Mucosa of descending colon (tissue), 3 donors: ENCODE data around the gene HAUS6. TPM values are rescaled to one million over a fixed set of nuclear protein-coding genes. Genes with fewer than 3 reads are reported as not detected.
"Not testable (repeated sequence)": the region's sequence is repeated elsewhere in the genome, so short reads cannot be mapped to it uniquely, and the experiment has no call there.

Source experiments
- ATAC-seq: fragments of 200-7000 bp; cut with Tn5 transposase; one replicate; pipeline ENCODE4 v1.9.1; 2020; ENCODE audit warnings: mild to moderate bottlenecking, moderate library complexity
- DNase-seq, 3 donors: peaks; one replicate each; pipeline ENCODE4 v3.0.0-alpha.2; 2020
- H3K36me3 ChIP-seq: fragments of 200-600 bp; one replicate; pipeline ENCODE4 v1.8.0; 2021; ENCODE audit warnings: low read depth, mild to moderate bottlenecking
- H3K4me1 ChIP-seq: fragments of 200-600 bp; one replicate; pipeline ENCODE4 v1.8.0; 2021; ENCODE audit warnings: low read depth, mild to moderate bottlenecking
- H3K4me3 ChIP-seq: fragments of 200-600 bp; one replicate; pipeline ENCODE4 v1.8.0; 2021; ENCODE audit warnings: mild to moderate bottlenecking
- H3K9me3 ChIP-seq: fragments of 200-600 bp; one replicate; pipeline ENCODE4 v1.8.0; 2021; ENCODE audit warnings: mild to moderate bottlenecking
- CTCF ChIP-seq: fragments of 200-600 bp; IDR thresholded peaks from one replicate; pipeline ENCODE4 v1.8.0; 2022; ENCODE audit warnings: antibody characterized with exemption, mild to moderate bottlenecking
- intact Hi-C, 2 donors: fragments of 100-400 bp; cut with DNase I in 1 of 2; cut with micrococcal nuclease in 1 of 2; formaldehyde crosslinking; loops; one replicate each; pipeline versions ENCODE4 v1.11.0 to v1.11.1; 2022; cut with DNase I, micrococcal nuclease
- total RNA-seq, 3 donors: library from RNA; stranded (reverse); fragmentation: NEBNext Ultra II Directional in 2 of 3; extraction: Animal tissue kit (Norgen Biotek cat#: 25700) in 2 of 3; gene quantifications; one replicate each; pipeline versions ENCODE4 v1.2.1 to v1.2.4, GENCODE V29; 2021 to 2023
- donor health status: DM: no; HTN: no; CAD: no; lungs with moderate emphysema.
- donor health status: DM: no; HTN: no; CAD: no.
- donor health status: DM: no; HTN: yes; CAD: no.

HAUS6 gene
- total RNA-seq, 3 donors from 2014 or later = 4.8 to 9.6 (median 8.8) TPM

GRCh38 chr9:19027825-19028224 lies 74.9 kb downstream of the HAUS6 start:
- no peaks in the 10 kb centered on the region for H3K9me3 ChIP-seq
- no peaks in the 10 kb centered on the region for H3K4me1 ChIP-seq
- no peak for DNase-seq
- ATAC-seq = no peak
- intact Hi-C loops = loop anchor here in 1 of 2 donors (10.0 kb wide), 1 partner anchor 1213 kb away; no protein-coding TSS in a partner anchor
- no peak overlapping the region for H3K4me3 ChIP-seq
- no peaks in the 10 kb centered on the region for H3K36me3 ChIP-seq
- TF ChIP-seq CTCF = no peak

- intact Hi-C loops = loop anchor here in 1 of 2 donors (10.0 kb wide), 1 partner anchor 1212 kb away; no protein-coding TSS in a partner anchor
- no peak for ATAC-seq
- TF ChIP-seq CTCF = no peak
These were observed 76.3 kb downstream of the HAUS6 start for GRCh38 chr9:19026375-19026774.

GRCh38 chr9:19023078-19023477 lies 79.6 kb downstream of the HAUS6 start:
- intact Hi-C loops = loop anchor here in 1 of 2 donors (10.0 kb wide), 1 partner anchor 1208 kb away; no protein-coding TSS in a partner anchor

More at GRCh38 chr9:19026375-19026774, 76.3 kb downstream of the HAUS6 start:
- no peak overlapping the region for H3K4me3 ChIP-seq
- H3K9me3 ChIP-seq = no peaks in the 10 kb centered on the region
- no peaks in the 10 kb centered on the region for H3K4me1 ChIP-seq
- no peak for DNase-seq
- no peaks in the 10 kb centered on the region for H3K36me3 ChIP-seq

GRCh38 chr9:19022206-19022605 lies 80.5 kb downstream of the HAUS6 start:
- ATAC-seq = no peak

More at GRCh38 chr9:19023078-19023477, 79.6 kb downstream of the HAUS6 start:
- ATAC-seq (no peak), DNase-seq (no peak)
- no peak for TF ChIP-seq CTCF
- Histone ChIP-seq H3K36me3 (no peaks in the 10 kb centered on the region), H3K4me1 (no peaks in the 10 kb centered on the region), H3K4me3 (no peak overlapping the region), H3K9me3 (no peaks in the 10 kb centered on the region)

GRCh38 chr9:19021649-19022048 lies 81.1 kb downstream of the HAUS6 start:
- H3K4me1 ChIP-seq, H3K9me3 ChIP-seq, H3K4me3 ChIP-seq, ATAC-seq, H3K36me3 ChIP-seq, DNase-seq: not testable (repeated sequence)
- intact Hi-C loops = loop anchor here in 1 of 2 donors (10.0 kb wide), 1 partner anchor 1207 kb away; no protein-coding TSS in a partner anchor

More at GRCh38 chr9:19022206-19022605, 80.5 kb downstream of the HAUS6 start:
- Histone ChIP-seq H3K4me1 (no peaks in the 10 kb centered on the region), H3K9me3 (no peaks in the 10 kb centered on the region), H3K36me3 (no peaks in the 10 kb centered on the region), H3K4me3 (no peak overlapping the region)
- intact Hi-C loops = loop anchor here in 1 of 2 donors (10.0 kb wide), 1 partner anchor 1207 kb away; no protein-coding TSS in a partner anchor
- no peak for TF ChIP-seq CTCF
- no peak for DNase-seq

- no peak for TF ChIP-seq CTCF
- Histone ChIP-seq H3K36me3 (no peaks in the 10 kb centered on the region), H3K9me3 (no peaks in the 10 kb centered on the region), H3K4me1 (no peaks in the 10 kb centered on the region), H3K4me3 (no peak overlapping the region)
- DNase-seq = no peak
- intact Hi-C loops = loop anchor here in 1 of 2 donors (10.0 kb wide), 1 partner anchor 1206 kb away; no protein-coding TSS in a partner anchor
- no peak for ATAC-seq
These were observed 81.7 kb downstream of the HAUS6 start for GRCh38 chr9:19020886-19021455.
